ENCODE measurements around the gene ATXN7L1.
"Not testable (repeated sequence)": the region's sequence is repeated elsewhere in the genome, so short reads cannot be mapped to it uniquely, and the experiment has no call there.

Gene ATXN7L1

DNA sequence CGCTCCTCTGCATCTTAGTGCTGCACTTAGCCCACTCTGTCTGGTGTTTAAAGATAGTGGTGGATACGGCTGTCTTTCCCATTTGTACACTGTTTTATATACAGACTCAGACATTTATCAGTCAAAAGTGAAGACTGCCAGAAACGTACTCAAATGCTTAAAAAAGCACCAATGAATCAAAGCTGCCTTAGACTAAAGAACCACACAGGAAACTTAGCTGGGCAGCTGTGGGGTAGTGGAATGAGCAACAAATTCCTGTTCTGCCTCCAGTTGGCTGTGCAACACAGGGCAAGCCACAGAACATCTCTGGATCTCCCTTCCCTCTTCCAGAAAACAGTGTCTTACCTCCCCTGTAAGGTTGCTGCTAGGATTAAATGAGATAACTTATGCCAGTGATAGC lies 76.0 kb downstream of the ATXN7L1 start:
- no peak for DNase-seq

DNA sequence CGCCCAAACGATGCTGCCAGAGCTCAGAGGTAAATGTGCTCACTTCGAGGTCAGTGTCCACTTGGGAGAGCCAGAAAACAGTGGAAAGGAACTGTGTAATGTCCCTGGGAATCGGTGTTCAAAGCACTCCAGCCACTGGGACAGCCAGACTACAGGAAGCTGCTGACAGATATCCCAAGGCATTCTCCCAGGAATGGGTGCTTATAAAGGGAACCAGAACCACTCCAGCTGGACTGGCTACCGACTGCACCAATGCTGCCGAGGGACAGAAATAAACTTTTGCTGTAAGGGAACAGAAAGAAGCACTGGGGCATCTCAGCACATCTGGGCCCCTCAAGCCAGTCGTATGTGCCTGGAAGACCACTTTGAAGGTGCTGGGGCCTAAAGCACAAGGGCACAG lies 76.7 kb downstream of the ATXN7L1 start:
- no peak for DNase-seq

DNA sequence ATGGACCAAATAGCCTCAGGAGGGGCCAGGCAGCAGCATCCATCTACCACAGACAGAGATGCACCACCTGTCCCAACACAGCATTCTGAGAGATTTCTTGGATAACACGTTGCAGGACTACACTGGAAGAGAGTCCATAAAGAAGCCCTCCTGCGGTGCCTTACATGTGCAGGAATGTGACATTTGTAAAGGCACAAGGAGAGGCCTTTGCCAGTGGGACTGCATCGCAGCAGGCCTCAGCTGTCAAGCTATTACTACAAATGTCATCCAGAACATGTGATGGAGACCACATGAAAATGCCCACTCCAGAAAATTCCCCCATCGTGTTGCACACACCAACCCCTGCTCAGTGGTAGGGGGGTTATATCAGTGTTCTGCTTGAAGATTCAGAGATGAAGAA lies 77.4 kb downstream of the ATXN7L1 start:
- no peak for DNase-seq

DNA sequence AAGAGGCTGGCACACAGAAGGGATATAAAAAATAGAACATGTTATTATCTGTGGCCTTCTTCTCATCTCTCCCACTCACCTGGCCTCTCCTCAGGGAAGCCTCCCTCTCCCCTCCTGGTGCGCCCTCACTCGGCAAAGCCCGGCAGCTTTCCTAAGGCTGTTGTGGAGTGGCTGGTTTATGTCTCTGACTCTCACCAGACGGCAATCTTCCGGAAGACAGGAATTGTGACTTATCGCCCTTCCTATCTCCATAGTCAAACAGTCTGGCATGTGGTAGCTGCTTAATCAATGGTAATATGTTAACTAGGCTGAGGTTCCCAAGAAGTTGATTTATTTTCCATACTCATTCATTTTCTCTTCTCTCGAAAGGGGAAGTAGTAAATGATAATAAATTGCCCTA lies 78.7 kb downstream of the ATXN7L1 start:
- DNase-seq: no peak

DNA sequence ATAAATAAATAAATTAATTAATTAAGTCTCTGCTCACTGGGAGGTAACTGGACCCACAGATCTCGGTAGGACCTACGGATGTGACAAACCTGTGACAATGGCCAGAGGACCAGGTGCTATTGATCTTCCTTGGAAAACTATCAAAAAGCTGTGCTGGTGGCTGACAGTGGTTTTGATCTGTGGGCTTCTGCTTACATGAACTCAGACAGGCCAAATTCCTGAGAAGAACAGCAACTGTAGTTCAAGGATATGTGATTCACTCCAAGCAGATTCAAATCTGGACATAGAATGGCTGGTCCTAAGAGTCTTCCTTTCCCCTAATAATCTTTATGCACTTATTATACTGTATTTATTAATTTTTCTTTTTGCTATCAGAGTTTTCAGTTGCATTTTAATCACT lies 80.0 kb downstream of the ATXN7L1 start:
- DNase-seq: peak; percentile 31

DNA sequence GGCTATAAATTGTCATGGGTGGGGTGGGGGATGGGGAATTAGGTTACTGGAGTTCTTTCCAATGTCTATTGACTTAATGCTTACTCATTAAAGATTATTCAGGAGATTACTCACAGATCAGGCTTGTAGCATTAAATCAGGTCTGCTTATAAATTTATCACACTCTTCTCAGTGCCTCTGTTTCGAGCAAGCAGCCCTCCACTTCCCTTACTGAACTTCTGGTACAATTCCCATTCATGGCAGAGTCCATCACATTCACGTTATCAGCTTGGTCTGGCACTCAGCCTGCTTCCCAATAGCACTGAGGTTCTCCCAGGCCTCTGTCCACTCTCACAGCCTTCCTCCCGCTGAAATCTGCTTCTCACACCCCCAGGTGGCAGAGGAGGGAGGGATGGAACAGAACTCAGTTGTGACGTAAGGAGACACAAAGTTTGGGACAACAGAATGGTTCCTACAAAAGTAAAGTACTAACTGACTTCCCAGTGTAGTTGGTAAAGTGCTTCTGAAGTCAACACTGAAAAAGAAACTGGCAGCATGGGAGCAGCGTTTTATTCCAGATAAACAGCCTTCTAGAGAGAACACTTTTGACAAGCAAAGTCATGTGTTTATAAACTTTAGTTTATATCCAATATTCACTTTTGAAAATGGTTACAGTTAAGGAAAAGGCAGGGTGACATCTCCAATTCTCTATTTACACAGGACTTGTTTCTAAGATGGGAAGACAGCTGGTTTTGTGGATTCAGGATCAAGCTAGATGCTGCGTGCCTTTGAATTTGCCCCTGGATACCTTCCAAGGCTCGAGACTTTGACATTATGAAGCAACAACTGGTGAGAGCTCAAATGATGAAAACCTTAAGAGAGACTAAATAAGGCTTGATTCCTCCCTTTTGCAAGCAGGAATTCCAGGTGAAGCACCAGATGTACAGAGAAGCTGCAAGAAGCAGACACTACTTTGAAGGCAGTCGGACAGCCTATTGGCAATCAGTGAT lies 81.4 kb downstream of the ATXN7L1 start:
- peak; percentile 51 for DNase-seq

DNA sequence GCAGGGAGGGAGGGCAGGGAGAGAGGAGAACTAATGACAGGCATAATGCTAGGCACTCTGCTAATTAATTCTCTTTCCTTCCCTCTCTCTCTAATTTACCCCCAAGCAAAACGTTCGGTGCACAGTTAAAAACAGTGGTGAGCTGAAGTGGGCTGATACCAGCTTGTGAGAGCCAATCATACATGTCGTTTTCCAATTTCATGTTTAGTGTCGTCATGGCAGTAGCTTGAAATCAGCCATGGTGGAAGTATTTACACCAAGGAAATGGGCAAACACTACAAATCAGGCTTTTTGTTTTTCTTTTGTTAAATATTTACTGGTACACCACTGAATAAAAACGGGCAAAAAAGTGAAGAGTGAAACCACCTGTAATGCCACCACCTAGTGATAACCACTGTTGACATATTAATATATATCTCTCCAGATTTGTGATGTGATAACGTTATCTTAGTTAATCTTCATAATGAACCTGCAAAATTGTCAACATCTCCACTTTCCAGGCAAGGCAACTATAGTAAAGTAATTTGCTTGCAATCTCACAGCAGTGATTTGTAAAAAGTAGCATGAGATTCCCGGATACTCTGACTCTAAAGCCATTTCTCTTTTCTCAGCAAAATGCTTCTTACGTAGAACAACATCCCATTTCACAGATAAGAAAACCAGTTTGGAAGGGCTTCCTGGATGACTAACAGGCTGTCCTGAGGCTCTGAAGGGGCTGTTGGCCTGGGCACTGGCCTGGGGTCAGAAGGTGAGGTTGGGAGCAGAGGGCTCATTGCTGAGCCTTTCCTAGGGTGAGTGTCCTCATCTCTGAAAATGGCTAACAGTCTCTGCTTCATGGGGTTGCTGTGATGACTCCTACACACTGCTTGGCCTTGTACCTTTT lies 83.7 kb downstream of the ATXN7L1 start:
- no peak for DNase-seq

DNA sequence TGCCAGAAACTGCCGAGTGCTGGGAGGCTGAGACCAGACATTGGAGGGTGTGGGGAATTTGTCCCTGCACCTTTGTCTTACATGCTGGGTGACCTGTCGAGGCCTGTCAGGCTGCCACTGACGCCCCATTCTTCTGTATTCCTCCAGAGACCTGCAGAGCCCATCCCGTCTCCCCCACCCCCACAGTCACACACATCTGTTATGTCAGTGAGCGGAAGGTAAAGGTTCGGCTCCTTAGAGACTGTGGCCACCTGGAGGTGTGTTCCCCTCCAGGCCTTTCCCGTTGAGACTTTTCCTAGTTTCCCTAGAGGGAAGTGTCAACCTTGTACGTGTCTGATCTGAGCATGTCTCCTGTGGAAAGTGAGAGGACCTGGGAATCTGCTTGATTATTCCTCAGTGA lies 84.5 kb downstream of the ATXN7L1 start:
- DNase-seq: no peak

DNA sequence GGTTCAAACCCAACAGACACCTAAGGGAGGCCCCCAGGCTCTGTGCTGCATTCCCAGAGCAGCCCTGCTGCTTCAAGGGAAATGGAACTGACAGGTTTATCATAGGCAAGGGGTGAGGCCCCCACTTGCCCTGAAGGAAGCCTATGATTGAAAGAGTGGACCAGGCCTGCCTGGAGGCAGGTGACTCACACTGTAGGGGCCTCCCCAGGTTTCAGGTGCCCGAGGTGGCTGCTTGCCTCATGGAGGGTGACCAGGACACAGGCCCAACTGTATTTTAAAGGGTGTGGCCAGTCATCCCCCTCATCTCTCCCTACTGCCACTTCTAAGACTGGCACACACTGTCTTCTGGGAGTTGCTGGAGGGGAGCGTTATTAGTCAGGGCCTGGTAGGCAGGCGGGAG lies 85.4 kb downstream of the ATXN7L1 start:
- no peak for DNase-seq

DNA sequence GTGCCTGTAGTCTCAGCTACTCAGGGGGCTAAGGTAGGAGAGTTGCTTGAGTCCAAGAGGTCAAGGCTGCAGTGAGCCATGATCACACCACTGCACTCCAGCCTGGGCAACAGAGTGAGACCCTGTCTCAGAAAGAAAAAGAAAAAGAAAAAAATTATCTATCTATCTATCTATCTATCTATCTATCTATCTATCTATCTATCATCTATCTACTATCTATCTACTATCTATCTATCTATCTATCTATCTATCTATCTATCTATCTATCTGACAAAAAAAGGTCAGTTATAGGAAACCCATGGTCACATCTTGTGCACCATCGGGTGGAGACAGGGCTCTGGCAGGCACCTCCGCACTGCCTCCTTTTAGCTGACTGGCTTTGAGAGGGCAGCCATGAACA lies 85.9 kb downstream of the ATXN7L1 start:
- DNase-seq: not testable (repeated sequence)

DNA sequence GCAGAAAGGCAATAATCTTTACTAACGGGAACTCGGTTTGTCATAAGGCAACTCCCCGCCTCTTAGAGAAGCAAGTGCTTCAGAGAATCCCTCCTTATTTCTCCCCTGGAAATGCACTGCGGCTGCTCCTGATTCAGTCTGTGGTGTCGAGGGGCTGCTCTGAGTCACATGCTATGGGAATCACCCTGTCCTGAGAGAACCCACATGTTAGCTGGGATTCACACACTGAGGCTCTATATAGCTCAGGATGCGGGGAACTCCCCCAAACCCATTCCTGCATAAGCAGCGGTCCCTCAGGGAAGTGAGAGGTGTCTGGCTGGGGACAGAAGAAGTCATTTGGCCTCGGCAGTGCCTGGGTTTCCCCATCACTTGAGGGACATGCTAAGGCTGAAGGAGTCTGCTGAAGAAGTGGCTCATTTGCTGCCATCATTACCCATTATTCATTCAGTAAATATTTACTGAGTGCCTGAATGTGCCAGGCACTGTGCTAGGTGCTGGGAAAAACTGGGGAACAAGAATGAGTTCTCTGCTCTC lies 87.5 kb downstream of the ATXN7L1 start:
- DNase-seq: no peak

DNA sequence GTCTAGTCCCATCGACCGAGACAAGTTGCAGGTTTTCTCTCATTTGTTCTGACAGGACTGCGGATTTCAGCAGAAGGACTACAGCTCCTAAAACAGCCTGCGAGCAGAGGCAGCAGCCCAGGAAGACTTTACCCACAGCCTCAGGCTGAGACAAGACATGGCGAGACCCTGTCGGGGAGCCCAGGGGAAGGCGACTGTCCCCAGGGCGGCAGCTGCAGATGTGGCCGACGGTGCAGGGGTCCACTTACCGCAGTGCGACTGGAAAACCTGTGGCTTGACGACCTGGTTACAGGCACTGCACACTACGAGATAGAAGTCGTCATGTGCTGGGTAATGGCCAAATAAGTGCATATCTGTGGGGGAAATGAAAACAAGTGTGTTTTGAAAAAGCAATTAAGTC lies 88.0 kb downstream of the ATXN7L1 start:
- DNase-seq: no peak

DNA sequence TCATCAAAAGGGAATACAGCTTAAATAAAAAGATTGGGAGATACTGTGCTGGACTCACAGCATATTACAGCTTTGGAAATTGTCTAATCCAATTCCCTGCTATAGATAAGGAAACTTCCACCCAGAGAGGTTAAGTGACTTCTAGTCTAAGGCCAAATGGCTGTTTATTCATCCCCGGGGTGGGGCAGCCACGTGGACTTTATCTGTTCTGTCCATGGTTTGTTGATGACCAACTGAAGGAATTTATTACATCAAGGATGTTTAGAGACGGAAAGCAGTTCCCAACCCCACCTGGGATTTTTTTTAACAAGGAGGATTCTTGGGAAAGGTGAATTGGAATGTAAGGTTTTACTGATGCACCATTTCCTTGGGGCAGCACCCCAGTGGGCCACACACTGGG lies 88.6 kb downstream of the ATXN7L1 start:
- no peak for DNase-seq

DNA sequence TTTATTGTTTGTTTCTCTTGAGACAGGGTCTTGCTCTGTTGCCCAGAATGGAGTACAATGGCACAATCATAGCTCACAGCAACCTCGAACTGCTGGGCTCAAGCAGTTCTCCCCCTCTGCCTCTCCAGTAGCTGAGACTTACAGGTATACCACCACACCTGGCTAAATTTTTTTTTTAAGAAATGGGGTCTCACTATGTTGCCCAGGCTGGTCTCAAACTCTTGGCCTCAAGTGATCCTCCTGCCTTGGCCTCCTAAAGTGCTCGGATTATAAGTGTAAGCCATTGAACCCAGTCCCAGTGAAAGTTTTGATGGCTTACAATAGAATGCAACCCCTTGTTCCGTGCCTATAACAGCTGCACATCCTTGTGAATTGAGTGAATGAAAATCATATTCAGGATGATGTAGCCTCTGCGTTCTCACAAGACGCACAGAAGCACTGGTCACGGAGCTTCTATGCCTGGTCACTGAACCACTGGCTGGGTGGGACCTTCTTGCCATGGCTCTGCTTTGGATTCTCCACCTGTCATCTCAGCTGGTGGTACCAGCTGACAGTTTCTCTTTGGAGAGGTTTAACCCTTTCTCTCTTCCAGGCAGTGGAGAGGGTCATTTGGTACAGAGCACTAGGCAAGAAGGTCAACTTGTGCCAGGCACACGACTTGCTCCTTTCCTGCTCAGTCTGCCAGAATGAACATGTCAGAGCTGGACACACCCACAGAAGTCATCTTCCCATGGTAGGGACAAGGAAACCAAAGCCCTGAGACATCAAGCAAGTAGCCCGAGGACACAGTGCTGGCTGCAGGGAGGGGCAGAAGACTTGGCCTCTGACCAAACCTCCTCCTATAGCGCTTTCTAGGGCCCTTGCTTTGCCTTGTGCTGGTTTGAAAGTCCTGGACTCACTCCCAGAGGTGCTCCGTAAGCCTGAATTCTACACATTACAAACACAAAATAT lies 89.6 kb downstream of the ATXN7L1 start:
- DNase-seq: peak; percentile 30

DNA sequence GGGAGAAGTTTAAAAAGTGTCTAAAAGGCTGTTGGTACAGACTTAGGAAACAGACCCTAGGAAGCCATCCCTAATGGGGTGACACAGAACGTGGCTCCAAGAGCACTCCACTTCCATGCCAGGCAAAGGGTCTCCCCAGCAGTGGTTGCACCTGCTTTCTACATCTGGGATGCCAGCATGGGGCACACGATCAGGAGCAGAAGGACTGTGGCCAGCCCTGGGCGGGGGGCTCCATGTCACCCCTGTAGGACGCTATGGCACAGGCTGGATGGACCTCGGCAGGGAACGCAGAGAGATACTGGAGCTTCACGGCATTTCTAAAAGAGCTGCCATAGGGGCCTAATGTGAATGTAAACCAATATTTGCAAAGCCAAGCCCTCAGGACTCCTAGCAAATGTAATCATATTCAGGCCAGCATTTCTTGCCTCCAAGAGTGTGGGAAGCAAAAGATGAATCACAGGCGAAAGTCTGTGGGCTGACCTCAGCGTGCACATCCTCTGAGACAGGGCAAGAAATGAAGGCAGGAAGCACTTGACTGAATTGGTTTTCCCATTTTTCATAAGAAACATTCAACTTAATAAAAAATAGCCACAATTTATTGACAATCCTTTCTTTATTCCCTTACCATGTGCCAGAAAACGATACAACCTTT lies 93.9 kb downstream of the ATXN7L1 start:
- peak; percentile 92 for DNase-seq

DNA sequence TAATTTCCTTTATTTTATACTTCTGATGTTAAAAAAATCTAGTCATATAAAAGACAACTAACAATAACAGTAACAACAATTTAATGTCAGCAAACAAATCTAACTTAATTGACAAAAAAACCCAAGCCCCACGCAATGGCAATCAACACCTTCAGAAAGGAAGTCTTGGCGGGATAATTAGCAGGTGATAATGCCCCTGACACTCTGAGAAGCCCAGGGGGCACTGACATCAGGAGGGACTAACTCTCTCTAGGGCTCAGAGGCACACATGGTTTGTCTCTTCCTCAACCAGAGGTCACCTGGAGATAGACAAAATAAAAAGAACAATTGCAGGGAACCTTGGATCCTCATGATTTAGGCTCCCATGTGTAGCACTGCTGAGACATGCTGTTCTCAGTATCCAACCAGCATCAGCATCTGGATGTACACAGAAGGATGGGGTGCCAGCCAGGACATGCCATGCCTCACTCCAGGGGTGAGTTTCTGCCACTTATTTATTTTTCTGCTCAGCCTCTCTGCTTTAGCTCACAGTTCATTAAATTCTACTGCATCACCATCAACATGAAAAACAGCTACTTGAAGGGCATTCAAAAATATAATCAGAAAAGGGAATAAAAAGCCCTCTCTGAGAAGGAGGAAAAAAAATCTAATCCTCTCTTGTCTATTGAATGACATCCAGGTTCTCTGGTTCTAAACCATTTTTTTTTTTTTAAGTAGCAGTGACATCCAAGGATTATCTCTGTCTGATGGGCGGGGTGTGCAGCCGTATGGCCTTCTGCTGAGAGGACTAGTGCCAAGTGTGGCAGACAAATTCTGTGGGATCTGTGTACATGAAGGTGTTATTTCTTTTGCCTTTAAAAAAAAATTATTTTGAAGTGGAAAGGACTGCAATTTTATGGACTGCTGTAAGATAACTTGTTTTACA lies 96.3 kb downstream of the ATXN7L1 start:
- DNase-seq: no peak

DNA sequence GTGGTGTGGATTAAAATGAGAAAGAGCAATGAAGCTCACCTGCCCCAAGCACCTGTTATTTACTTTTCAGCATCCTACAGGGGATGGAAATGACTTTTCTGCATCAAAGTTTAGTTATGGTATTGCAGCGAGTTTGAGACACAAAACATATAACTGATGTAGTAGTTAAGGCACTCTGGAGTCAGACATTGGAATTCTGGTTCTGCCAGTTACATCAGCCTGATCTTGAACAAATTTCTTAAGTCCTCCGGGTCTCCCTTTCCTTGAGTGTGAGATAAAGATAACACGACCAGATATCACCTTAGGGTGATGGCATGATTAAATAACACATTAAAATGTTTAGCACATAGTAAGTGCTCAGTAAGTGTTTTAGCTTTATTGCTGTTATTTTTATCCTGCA lies 97.4 kb downstream of the ATXN7L1 start:
- no peak for DNase-seq

DNA sequence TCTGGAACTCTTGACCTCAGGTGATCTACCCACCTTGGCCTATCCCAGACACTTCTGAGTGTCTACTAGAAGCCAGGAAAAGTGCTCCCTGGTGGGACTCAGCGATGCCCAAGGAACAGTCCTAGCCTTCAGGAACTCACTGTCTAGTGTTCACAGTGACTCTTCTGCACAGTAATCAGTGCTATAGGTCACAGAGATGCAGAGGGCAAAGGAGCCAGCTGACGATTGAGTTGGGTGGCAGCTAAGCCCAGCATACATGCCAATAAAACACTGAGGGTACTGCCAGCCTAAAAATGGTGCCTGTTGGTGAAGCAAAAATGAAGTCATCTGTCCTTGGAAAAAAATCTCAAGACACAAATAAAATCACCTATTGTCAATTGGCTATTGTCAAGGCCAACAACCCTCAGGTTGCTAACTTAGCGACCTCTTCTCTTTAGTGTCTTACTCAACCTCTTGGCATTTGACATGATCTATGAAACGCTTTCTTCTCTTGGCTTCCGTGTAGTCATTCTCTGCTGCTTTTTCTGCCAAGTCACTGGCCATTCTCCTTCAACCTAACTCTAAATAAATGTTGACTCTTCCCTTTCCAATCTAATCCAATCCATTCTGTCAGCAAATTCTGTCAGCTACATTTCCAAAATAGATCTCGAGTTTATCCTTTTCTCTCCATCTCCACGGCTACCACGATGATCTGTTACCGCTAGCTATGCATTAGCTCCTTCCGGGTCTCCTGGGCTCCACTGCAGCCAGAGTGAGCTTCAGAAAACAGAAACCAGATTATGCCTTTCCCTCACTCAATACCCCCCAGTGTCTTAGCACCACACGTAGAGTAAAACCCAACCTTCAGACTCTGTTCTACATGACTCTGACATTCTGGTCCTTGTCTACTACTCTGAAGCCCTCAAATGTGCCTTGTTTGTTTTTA lies 99.2 kb downstream of the ATXN7L1 start:
- DNase-seq: peak; percentile 62

DNA sequence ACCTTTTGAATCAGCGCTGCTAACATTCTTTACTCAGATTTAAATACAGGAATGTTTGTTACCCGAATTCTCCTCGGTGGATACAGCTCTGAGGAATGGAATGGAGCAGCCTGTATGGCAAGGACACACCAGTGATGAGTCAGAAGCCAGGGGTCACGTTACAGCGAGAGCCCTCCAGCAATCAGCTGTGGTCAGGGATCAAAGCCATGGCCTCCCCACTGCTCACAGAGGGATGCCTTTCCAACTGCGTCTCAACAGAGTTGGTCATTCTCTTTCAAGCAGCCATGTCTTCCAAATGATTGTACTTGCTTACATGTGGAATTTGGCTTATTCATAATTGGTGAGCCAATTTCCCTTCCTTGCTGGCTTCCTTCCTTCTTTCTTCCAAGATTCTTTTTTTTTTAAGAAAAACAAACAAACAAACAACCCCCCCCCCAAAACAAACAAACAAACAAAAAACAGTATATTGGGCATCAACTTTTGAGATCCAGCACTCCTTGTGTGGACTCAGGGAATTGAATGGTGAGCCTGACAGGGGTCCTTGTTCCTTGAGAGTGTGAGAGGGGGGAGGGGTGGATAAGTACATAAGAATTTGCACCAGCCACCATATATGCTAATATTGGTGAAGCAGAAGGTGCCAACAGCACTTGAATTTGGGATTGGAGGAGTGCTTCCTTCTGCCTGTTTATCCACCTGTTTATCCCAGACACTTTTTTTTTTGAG lies 100.2 kb downstream of the ATXN7L1 start:
- DNase-seq: peak; percentile 100
